ENCODE results near the gene SLC66A1. TPM values are rescaled to one million over a fixed set of nuclear protein-coding genes. Genes with fewer than 3 reads are reported as not detected.

The SLC66A1 gene
- total RNA-seq, 2 donors from 2014 or later = 24.4 to 49.6 TPM

DNA sequence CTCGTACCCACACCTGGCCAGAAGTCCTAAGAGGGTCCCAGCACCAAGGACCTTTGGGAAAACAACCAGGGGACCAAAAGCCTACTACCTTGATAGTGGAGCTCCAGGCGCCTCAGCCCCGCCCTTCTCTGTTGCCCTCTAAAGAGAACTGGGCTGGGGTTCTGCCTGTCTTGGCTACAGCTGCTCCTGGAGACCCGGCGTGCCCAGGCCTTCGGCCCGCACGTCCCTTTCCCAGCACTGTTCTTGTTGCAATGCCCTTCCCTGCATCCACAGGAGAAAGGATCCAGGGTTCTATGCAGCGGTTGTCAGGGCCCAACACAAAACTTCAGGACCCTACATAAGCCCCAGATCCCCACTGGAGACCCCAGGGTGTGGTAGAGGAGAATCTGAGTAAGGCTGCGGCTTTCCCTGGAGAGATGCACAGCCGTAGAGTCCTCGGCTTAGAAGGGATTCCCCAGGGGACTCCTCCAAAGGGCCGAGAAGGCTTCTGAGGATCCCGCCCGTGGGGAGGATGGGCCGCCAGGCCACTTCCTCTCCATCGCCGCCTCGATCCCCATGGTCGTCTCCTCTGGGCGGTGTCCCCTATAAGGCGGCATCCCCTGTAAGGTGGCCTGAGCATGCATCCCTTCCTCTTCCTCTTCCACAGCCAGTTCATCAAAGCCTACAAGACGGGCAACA lies 12.0 kb downstream of the SLC66A1 start:
- H3K36me3 ChIP-seq = peaks cover 0 to 4% of the 10 kb centered on the region in 2 donors
- no peak overlapping the region for H3K4me3 ChIP-seq
- H3K27ac ChIP-seq = no peak overlapping the region
- intact Hi-C loops (cut with DNase I) = no loop called here
- no peaks in the 10 kb centered on the region for H3K27me3 ChIP-seq (replicated peaks; ENCODE audit: insufficient read depth)
- WGBS = 86% methylated on average over 13 of the region's 23 CpGs
- no peaks in the 10 kb centered on the region for H3K9me3 ChIP-seq
- no peak for DNase-seq (ENCODE audit: low spot score)
- no peak for TF ChIP-seq CTCF (IDR thresholded peaks at IDR 0.05)
- TF ChIP-seq POLR2A (IDR thresholded peaks at IDR 0.05) = no peak
- no peak for TF ChIP-seq POLR2AphosphoS5 (IDR thresholded peaks at IDR 0.05)
- no peaks in the 10 kb centered on the region for H3K4me1 ChIP-seq (replicated peaks)

DNA sequence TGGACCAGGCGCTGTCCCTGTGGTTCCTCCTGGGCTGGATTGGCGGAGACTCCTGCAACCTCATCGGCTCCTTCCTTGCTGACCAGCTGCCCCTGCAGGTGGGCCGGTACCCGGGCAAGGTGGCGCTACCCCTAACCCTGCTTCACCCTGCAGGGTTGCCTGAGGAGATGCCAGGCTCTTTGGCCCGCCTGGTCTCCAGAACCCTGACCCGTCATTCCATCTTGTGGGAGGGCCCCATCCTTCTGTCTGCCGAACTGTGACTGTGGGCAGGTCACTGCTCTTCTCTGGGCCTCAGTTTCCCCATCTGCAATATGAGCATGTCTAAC lies 12.5 kb downstream of the SLC66A1 start:
- no peaks in the 10 kb centered on the region for H3K9me3 ChIP-seq
- H3K4me3 ChIP-seq = no peak overlapping the region
- H3K27ac ChIP-seq = no peak overlapping the region
- H3K36me3 ChIP-seq = peaks cover 0 to 5% of the 10 kb centered on the region in 2 donors
- no peaks in the 10 kb centered on the region for H3K27me3 ChIP-seq (replicated peaks; ENCODE audit: insufficient read depth)
- TF ChIP-seq POLR2A (IDR thresholded peaks at IDR 0.05) (no peak), POLR2AphosphoS5 (IDR thresholded peaks at IDR 0.05) (no peak), CTCF (IDR thresholded peaks at IDR 0.05) (no peak)
- intact Hi-C loops (cut with DNase I) = no loop called here
- H3K4me1 ChIP-seq (replicated peaks) = no peaks in the 10 kb centered on the region
- WGBS = 98% methylated on average over 9 of the region's 9 CpGs
- no peak for DNase-seq (ENCODE audit: low spot score)

DNA sequence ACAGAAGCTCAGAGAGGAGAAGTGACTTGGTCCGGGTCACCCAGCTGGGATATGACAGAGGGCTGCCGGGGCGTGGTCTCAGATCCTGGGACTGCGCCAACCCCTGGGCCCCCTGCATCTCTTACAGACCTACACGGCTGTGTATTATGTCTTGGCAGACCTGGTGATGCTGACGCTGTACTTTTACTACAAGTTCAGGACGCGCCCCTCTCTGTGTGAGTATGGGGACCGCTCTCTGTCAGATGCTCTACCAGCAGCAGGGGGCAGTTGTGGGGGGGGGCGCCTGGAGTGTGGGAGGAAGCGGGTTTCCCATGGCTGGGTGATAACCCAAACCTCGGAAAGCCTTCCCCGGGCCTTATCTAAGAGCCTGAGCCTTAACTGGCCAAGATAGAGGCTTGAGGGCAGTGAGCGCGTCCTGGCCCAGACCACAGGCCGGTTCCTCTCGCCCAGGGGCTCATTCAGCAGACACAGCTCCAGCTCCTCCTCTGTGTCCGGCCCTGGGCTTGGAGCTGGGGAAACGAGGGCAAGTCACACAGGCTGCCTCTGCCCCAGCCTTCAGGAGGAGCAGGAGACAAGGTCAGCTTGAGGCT lies 13.3 kb downstream of the SLC66A1 start:
- Histone ChIP-seq H3K27me3 (replicated peaks; ENCODE audit: insufficient read depth) (no peaks in the 10 kb centered on the region), H3K27ac (no peak overlapping the region), H3K4me1 (replicated peaks) (no peaks in the 10 kb centered on the region), H3K36me3 (peaks cover 0 to 7% of the 10 kb centered on the region in 2 donors), H3K4me3 (no peak overlapping the region), H3K9me3 (no peaks in the 10 kb centered on the region)
- no peak for DNase-seq (ENCODE audit: low spot score)
- WGBS = 80% methylated on average over 19 of the region's 19 CpGs
- TF ChIP-seq POLR2A (IDR thresholded peaks at IDR 0.05) = no peak
- no peak for TF ChIP-seq POLR2AphosphoS5 (IDR thresholded peaks at IDR 0.05)
- no peak for TF ChIP-seq CTCF (IDR thresholded peaks at IDR 0.05)
- intact Hi-C loops (cut with DNase I) = no loop called here

GRCh38 chr1:19325958-19326747 lies 14.0 kb downstream of the SLC66A1 start:
- Histone ChIP-seq H3K27me3 (replicated peaks; ENCODE audit: insufficient read depth) (no peaks in the 10 kb centered on the region), H3K27ac (no peak overlapping the region), H3K4me1 (replicated peaks) (no peaks in the 10 kb centered on the region), H3K9me3 (no peaks in the 10 kb centered on the region), H3K4me3 (no peak overlapping the region), H3K36me3 (peaks cover 0 to 7% of the 10 kb centered on the region in 2 donors)
- DNase-seq (ENCODE audit: low spot score) = no peak
- 85% methylated on average over 32 of the region's 32 CpGs for WGBS
- intact Hi-C loops (cut with DNase I) = no loop called here
- no peak for TF ChIP-seq POLR2AphosphoS5 (IDR thresholded peaks at IDR 0.05)

DNA sequence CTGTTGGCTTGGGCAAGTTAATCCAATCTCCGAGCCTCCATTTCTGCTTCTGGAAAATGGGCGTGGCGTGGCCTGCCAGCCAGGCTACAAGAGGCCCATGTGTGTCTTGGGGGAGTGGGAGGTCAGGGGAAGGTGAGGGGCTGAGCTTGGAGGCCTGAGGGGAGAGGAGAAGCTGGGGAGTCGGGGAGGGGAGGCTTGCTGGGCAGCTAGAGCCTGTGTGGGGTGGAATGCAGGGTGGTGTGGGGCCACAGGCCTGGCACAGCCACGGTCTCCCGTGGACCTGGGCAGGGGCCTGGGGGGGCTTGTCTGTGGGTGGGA lies 14.6 kb downstream of the SLC66A1 start:
- Histone ChIP-seq H3K27me3 (replicated peaks; ENCODE audit: insufficient read depth) (no peaks in the 10 kb centered on the region), H3K4me1 (replicated peaks) (no peaks in the 10 kb centered on the region), H3K4me3 (no peak overlapping the region), H3K27ac (no peak overlapping the region), H3K9me3 (no peaks in the 10 kb centered on the region), H3K36me3 (peaks cover 0 to 7% of the 10 kb centered on the region in 2 donors)
- intact Hi-C loops (cut with DNase I) = no loop called here
- TF ChIP-seq CTCF (IDR thresholded peaks at IDR 0.05) (no peak), POLR2A (IDR thresholded peaks at IDR 0.05) (no peak)
- 74% methylated on average over 6 of the region's 6 CpGs for WGBS
- DNase-seq (ENCODE audit: low spot score) = no peak

Measured in prostate gland (tissue), 2 donors.